Liver (tissue), 3 donors: Measurements from ENCODE around the gene SEMA4D.

Source experiments
- CTCF ChIP-seq: fragments of 150-350 bp; IDR thresholded peaks from 2 replicates; pipeline ENCODE4 v1.5.1; 2017; ENCODE audit warnings: improper control_type of control experiment, low read depth, low read length; ENCODE audit not compliant: missing input control
- EGR1 ChIP-seq, 2 donors: IDR thresholded peaks; 2 replicates each; pipeline ENCODE4 v1.6.1; 2016 to 2018; ENCODE audit warnings: antibody characterized with exemption in 2 of 2, low read depth in 2 of 2
- FOXA1 ChIP-seq: IDR thresholded peaks from 2 replicates; pipeline ENCODE4 v1.6.1; 2016; ENCODE audit warnings: antibody characterized with exemption
- GABPA ChIP-seq, 2 donors: IDR thresholded peaks in 1 of 2; conservative IDR thresholded peaks in 1 of 2; 2 replicates each; pipeline ENCODE4 v1.6.1; 2016; ENCODE audit warnings: antibody characterized with exemption in 2 of 2, mild to moderate bottlenecking in 1 of 2, moderate library complexity in 1 of 2
- JUND ChIP-seq, 2 donors: IDR thresholded peaks; 2 replicates each; pipeline ENCODE4 v1.6.1; 2016; ENCODE audit warnings: antibody characterized with exemption in 2 of 2
- RAD21 ChIP-seq, 2 donors: IDR thresholded peaks; 2 replicates each; pipeline ENCODE4 v1.6.1; 2016; ENCODE audit warnings: antibody characterized with exemption in 2 of 2, mild to moderate bottlenecking in 2 of 2
- SP1 ChIP-seq: IDR thresholded peaks from 2 replicates; pipeline ENCODE4 v1.6.1; 2018; ENCODE audit warnings: antibody characterized with exemption, mild to moderate bottlenecking
- TAF1 ChIP-seq: conservative IDR thresholded peaks from 2 replicates; pipeline ENCODE4 v1.6.1; 2016; ENCODE audit warnings: antibody characterized with exemption, mild to moderate bottlenecking
- YY1 ChIP-seq: IDR thresholded peaks from 2 replicates; pipeline ENCODE4 v1.6.1; 2016; ENCODE audit warnings: antibody characterized with exemption, mild to moderate bottlenecking
- TF ChIP-seq, protein P1 (sequence below): IDR thresholded peaks from 2 replicates; pipeline ENCODE4 v1.6.1; 2016; ENCODE audit warnings: antibody characterized with exemption, mild to moderate bottlenecking
- TF ChIP-seq, protein P2 (sequence below): IDR thresholded peaks from 2 replicates; pipeline ENCODE4 v1.6.1; 2016; ENCODE audit warnings: antibody characterized with exemption
- TF ChIP-seq, protein P3 (sequence below): IDR thresholded peaks from 2 replicates; pipeline ENCODE4 v1.6.1; 2016; ENCODE audit warnings: antibody characterized with exemption
- donor health status: healthy.
- donor health status: healthy.

DNA sequence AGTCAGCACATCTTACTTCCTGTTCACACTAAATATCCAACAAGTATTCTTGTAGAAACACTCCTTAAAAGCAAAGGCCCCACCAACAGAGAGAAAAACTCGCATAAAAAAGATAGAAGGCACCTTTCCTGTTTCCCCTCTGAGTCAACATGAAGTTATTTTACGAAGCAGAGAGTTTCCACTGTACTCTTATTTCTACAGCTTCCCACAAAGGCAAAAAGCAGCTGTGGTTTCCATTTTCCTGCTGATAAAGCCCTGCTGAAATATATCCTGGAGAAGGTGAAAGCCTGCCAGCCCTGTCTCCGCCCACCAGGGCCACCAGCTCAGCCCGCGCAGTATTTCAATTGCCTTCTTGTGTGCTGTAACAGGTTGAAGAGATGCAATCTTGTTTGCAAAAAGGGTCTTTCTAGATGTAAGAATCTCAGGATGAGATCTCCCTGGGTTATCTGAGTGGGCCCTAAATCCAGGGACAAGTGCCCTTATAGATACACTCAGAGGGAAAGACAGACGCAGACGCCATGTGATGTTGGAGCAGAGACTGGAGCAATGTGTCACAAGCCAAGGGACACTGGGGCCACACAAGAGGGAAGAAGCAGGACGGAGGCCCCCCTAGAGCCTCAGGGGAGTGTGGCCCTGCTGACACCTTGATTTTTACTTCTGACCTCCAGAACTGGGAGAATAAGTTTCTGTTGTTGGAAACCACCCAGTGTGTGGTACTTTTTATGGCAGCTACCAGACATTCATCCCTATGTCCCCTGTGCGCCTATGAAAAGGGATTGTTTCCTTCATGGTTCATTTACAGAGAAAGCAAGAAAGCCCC lies 19.9 kb downstream of the SEMA4D start:
- TF ChIP-seq CTCF, result no peak
- TF ChIP-seq SP1, result no peak
- TF ChIP-seq YY1, result no peak
- TF ChIP-seq, protein P1, sequence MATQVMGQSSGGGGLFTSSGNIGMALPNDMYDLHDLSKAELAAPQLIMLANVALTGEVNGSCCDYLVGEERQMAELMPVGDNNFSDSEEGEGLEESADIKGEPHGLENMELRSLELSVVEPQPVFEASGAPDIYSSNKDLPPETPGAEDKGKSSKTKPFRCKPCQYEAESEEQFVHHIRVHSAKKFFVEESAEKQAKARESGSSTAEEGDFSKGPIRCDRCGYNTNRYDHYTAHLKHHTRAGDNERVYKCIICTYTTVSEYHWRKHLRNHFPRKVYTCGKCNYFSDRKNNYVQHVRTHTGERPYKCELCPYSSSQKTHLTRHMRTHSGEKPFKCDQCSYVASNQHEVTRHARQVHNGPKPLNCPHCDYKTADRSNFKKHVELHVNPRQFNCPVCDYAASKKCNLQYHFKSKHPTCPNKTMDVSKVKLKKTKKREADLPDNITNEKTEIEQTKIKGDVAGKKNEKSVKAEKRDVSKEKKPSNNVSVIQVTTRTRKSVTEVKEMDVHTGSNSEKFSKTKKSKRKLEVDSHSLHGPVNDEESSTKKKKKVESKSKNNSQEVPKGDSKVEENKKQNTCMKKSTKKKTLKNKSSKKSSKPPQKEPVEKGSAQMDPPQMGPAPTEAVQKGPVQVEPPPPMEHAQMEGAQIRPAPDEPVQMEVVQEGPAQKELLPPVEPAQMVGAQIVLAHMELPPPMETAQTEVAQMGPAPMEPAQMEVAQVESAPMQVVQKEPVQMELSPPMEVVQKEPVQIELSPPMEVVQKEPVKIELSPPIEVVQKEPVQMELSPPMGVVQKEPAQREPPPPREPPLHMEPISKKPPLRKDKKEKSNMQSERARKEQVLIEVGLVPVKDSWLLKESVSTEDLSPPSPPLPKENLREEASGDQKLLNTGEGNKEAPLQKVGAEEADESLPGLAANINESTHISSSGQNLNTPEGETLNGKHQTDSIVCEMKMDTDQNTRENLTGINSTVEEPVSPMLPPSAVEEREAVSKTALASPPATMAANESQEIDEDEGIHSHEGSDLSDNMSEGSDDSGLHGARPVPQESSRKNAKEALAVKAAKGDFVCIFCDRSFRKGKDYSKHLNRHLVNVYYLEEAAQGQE, result no peak
- TF ChIP-seq, protein P2, sequence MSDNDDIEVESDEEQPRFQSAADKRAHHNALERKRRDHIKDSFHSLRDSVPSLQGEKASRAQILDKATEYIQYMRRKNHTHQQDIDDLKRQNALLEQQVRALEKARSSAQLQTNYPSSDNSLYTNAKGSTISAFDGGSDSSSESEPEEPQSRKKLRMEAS, result no peak
- TF ChIP-seq FOXA1, result no peak
- TF ChIP-seq RAD21 (IDR thresholded peaks at IDR 0.05), result no peak
- no peak for TF ChIP-seq TAF1
- TF ChIP-seq EGR1 (IDR thresholded peaks at IDR 0.05; ENCODE audit: low read depth in 2 of 2), result no peak
- TF ChIP-seq, protein P3, sequence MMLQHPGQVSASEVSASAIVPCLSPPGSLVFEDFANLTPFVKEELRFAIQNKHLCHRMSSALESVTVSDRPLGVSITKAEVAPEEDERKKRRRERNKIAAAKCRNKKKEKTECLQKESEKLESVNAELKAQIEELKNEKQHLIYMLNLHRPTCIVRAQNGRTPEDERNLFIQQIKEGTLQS, result no peak
- TF ChIP-seq GABPA (IDR thresholded peaks at IDR 0.05 in 1 of 2, conservative IDR thresholded peaks at IDR 0.05 in 1 of 2), result no peak
- TF ChIP-seq JUND (IDR thresholded peaks at IDR 0.05), result no peak
